SHP77 treated with DMSO at 0.1 percent for 48 hours (cell line): Measurements from ENCODE around the gene ATRNL1.
"Not testable (repeated sequence)": the region's sequence is repeated elsewhere in the genome, so short reads cannot be mapped to it uniquely, and the experiment has no call there.

Experiments used
- DNase-seq: peaks from one replicate; lab custom pipeline; 2025; lab: John Stamatoyannopoulos, UW

Gene ATRNL1

GRCh38 chr10:115422624-115423023, 329.5 kb downstream of the ATRNL1 start:
- no peak for DNase-seq

- DNase-seq, result no peak
Measured at GRCh38 chr10:115427611-115428010, 334.4 kb downstream of the ATRNL1 start.

DNA sequence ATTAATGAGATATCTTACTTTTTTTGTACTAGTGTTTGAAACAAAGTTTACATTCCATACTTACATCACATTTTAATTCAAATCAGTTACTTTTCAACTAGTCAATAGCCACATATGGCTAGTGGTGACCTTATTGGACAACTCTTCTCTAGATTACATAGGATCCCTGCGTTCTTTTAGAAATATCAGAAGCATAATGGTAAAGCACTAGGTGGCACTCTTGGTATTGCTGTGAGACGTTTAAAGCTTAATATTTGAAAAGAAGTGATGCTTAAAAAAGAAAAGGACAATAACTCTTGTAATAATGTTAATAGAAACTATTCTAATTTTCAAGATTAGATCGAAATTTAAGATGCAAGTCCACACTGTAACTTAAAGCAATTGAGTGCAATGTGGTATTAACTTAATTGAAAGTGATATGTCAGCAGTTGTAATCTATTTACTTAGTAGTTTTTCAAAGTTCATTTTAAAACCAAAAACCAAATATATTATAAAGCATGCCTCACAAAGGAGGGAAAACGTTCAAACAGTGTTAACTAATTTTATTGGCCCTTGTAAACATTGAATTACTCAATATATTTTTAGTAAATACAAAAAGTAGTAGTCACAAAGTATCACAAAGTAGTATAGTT, 339.1 kb downstream of the ATRNL1 start:
- peak; percentile 44 for DNase-seq

DNA sequence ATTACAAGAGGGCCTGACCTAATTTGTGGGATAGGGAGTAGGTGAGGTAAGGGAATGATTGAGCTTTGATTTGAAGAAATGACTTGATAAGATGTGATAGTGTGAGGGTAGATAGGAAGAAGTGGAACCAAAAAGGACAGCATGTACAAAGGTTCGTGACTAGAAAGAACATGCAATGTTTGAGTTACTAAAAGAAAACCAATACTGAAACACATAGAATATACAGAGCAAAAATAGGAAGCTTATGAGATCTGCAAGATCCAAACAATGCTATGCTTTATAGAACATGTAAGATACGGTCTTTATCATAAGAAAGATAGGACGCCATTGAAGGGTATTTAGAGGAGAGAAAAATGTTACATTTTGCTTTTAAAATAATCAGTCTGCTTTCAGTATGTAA, 343.8 kb downstream of the ATRNL1 start:
- DNase-seq, result no peak

GRCh38 chr10:115441907-115442545, 348.9 kb downstream of the ATRNL1 start:
- no peak for DNase-seq

DNA sequence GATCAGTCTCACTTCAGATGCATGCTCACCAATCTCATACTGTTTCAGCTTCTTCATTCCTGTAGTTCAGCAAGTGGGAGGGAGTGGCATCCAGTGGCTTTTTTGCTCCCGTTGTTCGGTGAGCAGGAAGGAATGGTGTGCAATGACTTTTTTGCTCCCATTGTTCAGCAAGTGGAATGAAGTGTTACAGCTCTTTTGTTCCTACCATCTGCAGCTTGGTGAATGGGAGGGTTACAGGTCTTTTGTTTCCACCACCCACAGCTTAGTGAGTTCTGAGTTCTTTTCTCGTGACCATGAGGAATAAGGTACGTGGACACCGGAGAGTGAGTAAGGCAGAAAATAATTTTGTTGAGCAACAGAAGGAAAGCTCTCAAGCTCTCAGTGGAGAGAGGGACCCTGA, 363.6 kb downstream of the ATRNL1 start:
- DNase-seq, result no peak

- DNase-seq, result no peak
Measured at GRCh38 chr10:115483294-115483693, 390.1 kb downstream of the ATRNL1 start.

DNA sequence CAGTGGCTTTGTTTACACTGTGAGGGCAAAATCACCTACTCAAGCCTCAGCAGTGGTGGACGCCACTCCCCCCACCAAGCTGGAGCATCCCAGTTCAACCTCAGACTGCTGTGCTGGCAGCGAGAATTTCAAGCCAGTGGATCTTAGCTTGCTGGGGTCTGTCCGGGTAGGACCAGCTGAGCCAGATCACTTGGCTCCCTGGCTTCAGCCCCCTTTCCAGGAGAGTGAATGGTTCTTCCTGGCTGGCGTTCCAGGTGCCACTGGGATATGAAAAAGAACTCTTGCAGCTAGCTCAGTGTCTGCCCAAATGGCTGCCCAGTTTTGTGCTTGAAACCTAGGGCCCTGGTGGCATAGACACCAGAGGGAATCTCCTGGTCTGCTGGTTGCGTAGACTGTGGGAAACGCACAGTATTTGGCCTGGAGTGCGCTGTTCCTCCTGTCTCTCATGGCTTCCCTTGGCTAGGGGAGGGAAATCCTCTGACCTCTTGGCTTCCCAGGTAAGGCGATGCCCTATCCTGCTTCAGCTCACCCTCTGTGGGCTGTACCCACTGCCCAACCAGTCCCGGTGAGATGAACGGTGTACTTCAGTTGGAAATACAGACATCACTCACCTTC, 398.5 kb downstream of the ATRNL1 start:
- DNase-seq, result no peak

DNA sequence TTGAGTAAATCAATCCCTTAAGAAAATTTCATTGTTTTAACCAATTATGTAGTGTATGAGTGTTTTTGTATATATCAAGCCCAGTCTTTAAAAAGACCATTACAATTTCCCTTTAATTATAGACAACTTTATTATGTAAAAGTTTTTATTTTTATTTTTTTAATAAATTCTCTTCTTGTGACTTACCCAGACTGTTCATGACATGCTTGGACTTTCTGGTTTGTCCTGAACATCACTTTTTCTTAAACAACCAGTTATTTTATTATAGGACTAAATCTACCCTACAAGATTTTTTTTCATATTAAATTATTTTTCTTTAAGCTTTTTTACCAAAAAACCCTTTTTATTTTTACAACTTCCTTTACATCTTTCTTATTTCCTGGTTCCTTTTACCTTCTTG, 410.4 kb downstream of the ATRNL1 start:
- no peak for DNase-seq

GRCh38 chr10:115514895-115515294, 421.7 kb downstream of the ATRNL1 start:
- no peak for DNase-seq

GRCh38 chr10:115525141-115525540, 432.0 kb downstream of the ATRNL1 start:
- no peak for DNase-seq

DNA sequence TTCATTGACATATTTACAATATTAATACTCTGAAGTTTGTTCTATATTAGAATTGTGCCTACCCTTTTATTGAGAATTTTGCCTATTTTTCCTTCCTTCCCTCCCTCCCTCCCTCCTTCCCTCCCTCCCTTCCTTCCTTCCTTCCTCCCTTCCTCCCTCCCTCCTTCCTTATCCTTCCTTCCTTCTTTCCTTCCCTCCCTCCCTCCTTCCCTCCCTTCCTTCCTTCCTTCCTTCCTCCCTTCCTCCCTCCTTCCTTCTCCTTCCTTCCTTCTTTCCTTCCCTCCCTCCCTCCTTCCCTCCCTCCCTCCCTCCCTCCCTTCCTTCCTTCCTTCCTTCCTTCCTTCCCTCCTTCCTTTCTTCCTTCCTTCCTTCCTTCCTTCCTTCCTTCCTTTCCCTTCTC, 434.5 kb downstream of the ATRNL1 start:
- not testable (repeated sequence) for DNase-seq

DNA sequence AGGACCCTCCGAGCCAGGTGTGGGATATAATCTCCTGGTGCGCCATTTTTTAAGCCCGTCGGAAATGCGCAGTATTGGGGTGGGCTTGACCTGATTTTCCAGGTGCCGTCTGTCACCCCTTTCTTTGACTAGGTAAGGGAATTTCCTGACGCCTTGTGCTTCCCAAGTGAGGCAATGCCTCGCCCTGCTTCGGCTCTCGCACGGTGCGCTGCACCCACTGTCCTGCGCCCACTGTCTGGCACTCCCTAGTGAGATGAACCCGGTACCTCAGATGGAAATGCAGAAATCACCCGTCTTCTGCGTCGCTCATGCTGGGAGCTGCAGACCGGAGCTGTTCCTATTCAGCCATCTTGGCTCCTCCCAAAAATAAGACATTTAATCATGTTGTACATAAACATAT, 443.2 kb downstream of the ATRNL1 start:
- DNase-seq, result not testable (repeated sequence)

GRCh38 chr10:115539142-115539762, 446.1 kb downstream of the ATRNL1 start:
- DNase-seq, result no peak

DNA sequence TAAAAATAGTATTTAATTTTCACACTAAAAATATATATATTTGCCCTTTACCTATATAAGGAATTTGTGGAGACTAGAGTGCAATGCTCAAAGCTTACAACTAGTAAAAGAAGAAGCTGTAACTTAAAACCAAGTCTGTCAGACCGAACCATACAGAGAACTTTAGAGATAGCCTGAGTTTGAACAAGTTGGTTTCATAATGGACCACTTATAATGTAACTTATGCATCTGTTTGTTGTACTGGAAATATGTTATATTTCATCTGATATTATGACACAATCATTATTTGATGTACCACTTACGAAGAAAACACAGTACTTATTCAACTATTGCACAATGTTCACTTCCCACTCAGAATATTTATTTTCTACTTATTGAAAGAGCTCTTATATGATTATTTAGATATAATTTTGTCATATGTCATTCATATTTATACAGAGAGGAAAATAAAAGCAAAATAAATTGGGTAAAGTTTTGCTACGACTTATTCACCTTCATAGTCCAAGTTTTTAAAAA, 462.8 kb downstream of the ATRNL1 start:
- DNase-seq, result no peak

DNA sequence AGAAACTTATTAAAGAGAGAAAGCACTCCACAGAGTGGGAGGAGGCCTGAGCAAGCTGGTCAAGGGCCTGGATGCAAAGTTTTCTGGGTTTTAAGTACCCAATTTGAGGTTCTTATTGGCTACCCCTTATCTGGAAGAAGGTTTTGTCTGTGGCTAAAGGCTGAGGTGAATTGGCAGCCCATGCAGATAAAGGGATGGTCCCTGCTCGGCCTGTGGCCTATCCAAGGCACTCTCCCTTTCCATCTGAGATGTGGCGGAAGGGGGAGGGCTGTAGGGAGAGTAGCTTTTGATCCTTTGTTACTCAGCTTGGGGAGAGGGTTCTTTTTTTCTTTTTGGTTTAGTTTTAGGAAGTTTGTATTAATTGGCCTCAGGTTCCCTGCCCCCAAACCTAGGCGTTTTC, 465.1 kb downstream of the ATRNL1 start:
- DNase-seq, result no peak

DNA sequence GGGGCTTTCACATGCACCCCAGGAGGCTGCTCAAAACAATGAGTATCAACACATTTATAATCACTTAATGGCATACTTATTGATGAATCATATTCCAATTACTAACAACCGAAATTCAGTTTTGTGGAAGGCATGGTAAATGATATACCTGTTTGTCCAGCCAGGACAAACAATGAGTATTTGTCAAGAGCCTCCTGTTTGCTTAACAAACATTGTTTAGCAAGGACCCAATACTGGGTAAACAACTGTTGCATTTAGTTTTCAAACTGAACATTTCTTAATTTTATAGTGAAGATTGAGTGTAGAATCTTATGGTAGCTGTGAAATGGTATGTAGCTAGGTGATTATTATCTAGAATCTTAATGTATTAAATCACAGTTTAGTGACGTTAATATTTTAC, 473.7 kb downstream of the ATRNL1 start:
- no peak for DNase-seq

DNA sequence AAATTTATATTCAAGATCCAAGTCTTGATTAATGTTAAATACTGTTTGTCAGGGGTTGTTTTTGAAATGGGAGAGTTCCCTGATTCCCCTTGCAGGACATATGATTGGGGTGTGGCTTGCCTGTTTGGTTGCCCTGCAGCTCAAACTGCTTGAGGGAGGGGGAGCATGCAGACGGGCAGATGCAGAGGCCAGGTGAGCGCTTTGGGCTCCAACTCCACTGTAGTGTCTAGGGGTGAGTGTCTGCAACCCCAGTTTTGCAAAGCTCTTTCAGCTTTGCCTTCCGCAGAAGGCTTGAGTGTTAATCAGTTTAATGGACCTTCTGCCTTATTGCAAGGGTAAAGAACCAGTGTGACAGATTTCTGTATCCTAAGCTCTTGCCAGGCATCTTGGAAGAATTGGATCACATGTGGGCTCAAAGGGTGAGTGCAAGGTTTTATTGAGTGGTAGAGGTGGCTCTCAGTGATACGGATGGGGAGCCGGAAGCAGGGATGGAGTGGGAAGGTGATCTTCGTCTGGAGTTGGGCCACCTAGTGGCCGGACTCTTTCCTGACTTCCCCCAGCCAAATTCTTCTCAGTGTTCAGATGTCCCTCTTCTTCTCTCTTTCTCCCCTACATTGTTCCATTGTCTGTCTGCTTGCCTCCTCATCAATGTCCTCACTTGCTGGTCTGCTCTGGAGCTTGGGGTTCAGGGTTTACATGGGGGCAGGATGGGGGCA, 479.7 kb downstream of the ATRNL1 start:
- DNase-seq, result no peak

DNA sequence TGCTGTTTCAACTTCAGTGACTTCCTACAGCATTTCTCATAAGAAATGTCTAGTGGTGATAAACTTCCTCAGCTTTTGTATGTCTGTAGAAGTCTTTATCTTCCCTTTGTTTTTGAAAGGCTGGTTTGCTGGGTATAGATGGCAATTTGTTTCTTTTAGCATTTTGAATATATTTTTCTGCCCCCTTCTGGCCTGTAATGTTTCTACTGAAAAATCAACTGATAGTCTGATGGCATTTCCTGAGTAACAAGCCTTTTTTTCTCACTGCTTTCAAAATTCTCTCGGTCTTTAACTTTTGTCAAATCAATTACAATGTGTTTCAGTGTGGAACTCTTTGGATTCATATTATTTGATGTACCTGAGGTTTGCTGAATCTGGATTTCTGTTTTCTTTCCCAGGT, 487.1 kb downstream of the ATRNL1 start:
- DNase-seq, result no peak

- DNase-seq, result no peak
Measured at GRCh38 chr10:115593060-115593459, 499.9 kb downstream of the ATRNL1 start.

- no peak for DNase-seq
Measured at GRCh38 chr10:115604627-115605026, 511.5 kb downstream of the ATRNL1 start.

GRCh38 chr10:115606086-115606485, 512.9 kb downstream of the ATRNL1 start:
- DNase-seq, result no peak
